ENCODE results near the gene TNNC1.

Gene TNNC1

GRCh38 chr3:52489453-52489852, 35.6 kb upstream of the TNNC1 start:
- no peak for TF ChIP-seq CTCF (IDR thresholded peaks at IDR 0.05; ENCODE audit: extremely low read depth, insufficient read depth, missing control alignments)
- in situ Hi-C loops (cut with MboI; ENCODE audit: low pct_unique_long_range_greater_than_20kb, low sequenced_read_pairs, unreplicated experiment), result no loop called here

GRCh38 chr3:52488746-52489145, 34.9 kb upstream of the TNNC1 start:
- DNase-seq (ENCODE audit: low spot score), result no peak
- in situ Hi-C loops (cut with MboI; ENCODE audit: low pct_unique_long_range_greater_than_20kb, low sequenced_read_pairs, unreplicated experiment), result no loop called here
- no peak for TF ChIP-seq CTCF (IDR thresholded peaks at IDR 0.05; ENCODE audit: extremely low read depth, insufficient read depth, missing control alignments)

More at GRCh38 chr3:52489453-52489852, 35.6 kb upstream of the TNNC1 start:
- no peak for DNase-seq (ENCODE audit: low spot score)

- in situ Hi-C loops (cut with MboI; ENCODE audit: low pct_unique_long_range_greater_than_20kb, low sequenced_read_pairs, unreplicated experiment), result no loop called here
- no peak for DNase-seq (ENCODE audit: low spot score)
- no peak for TF ChIP-seq CTCF (IDR thresholded peaks at IDR 0.05; ENCODE audit: extremely low read depth, insufficient read depth, missing control alignments)
Measured at GRCh38 chr3:52487788-52488691, 34.2 kb upstream of the TNNC1 start.

- TF ChIP-seq CTCF (IDR thresholded peaks at IDR 0.05; ENCODE audit: extremely low read depth, insufficient read depth, missing control alignments), result no peak
- in situ Hi-C loops (cut with MboI; ENCODE audit: low pct_unique_long_range_greater_than_20kb, low sequenced_read_pairs, unreplicated experiment), result no loop called here
- DNase-seq (ENCODE audit: low spot score), result no peak
Measured at GRCh38 chr3:52487050-52487787, 33.4 kb upstream of the TNNC1 start.

GRCh38 chr3:52484680-52485461, 31.0 kb upstream of the TNNC1 start:
- no peak for TF ChIP-seq CTCF (IDR thresholded peaks at IDR 0.05; ENCODE audit: extremely low read depth, insufficient read depth, missing control alignments)
- DNase-seq (ENCODE audit: low spot score), result no peak
- in situ Hi-C loops (cut with MboI; ENCODE audit: low pct_unique_long_range_greater_than_20kb, low sequenced_read_pairs, unreplicated experiment), result no loop called here
